GM23338 (cell line): ENCODE measurements around the gene NDUFA12. TPM values are rescaled to one million over a fixed set of nuclear protein-coding genes. Genes with fewer than 3 reads are reported as not detected.

Source experiments
- ATAC-seq: fragments of 200-7000 bp; cut with Tn5 transposase; 3 replicates; pipeline ENCODE4 v1.9.1; 2020
- DNase-seq: peaks from one replicate; pipeline ENCODE4 v3.0.0-alpha.2; 2015; ENCODE audit warnings: low spot score
- H2AFZ ChIP-seq: fragments of 200-600 bp; sonication (generic); 2 replicates; pipeline ENCODE4 v1.8.0; 2016; ENCODE audit warnings: antibody characterized with exemption, mild to moderate bottlenecking, moderate library complexity
- H3F3A ChIP-seq: fragments of 200-600 bp; sonication (generic); replicated peaks from 2 replicates; pipeline ENCODE4 v1.8.0; 2017; ENCODE audit warnings: antibody characterized with exemption, mixed run types, low read depth
- H3K27ac ChIP-seq: fragments of 200-600 bp; sonication (generic); 2 replicates; pipeline ENCODE4 v1.6.1; 2016; ENCODE audit warnings: low read depth
- H3K27me3 ChIP-seq: fragments of 200-600 bp; sonication (generic); 2 replicates; pipeline ENCODE4 v1.8.0; 2016; ENCODE audit warnings: mild to moderate bottlenecking, mixed run types, moderate library complexity; ENCODE audit not compliant: insufficient read depth
- H3K36me3 ChIP-seq: fragments of 200-600 bp; sonication (generic); 2 replicates; pipeline ENCODE4 v1.8.0; 2016; ENCODE audit warnings: mild to moderate bottlenecking; ENCODE audit not compliant: insufficient read depth
- H3K4me1 ChIP-seq: fragments of 200-600 bp; sonication (generic); 2 replicates; pipeline ENCODE4 v1.8.0; 2016; ENCODE audit warnings: mild to moderate bottlenecking, moderate library complexity; ENCODE audit not compliant: insufficient read depth
- H3K4me2 ChIP-seq: fragments of 200-600 bp; sonication (generic); 2 replicates; pipeline ENCODE4 v1.7.1; 2017; ENCODE audit warnings: mixed run types
- H3K4me3 ChIP-seq: fragments of 200-600 bp; sonication (generic); 2 replicates; pipeline ENCODE4 v1.6.1; 2016; ENCODE audit warnings: mixed run types
- H3K79me2 ChIP-seq: fragments of 200-600 bp; sonication (generic); replicated peaks from 2 replicates; pipeline ENCODE4 v1.8.0; 2017; ENCODE audit warnings: mild to moderate bottlenecking; ENCODE audit not compliant: insufficient read depth
- H3K9me2 ChIP-seq: fragments of 200-600 bp; sonication (generic); 2 replicates; pipeline ENCODE4 v1.8.0; 2017; ENCODE audit not compliant: insufficient read depth
- H4K20me1 ChIP-seq: fragments of 200-600 bp; sonication (generic); replicated peaks from 2 replicates; pipeline ENCODE4 v1.8.0; 2017; ENCODE audit warnings: mild to moderate bottlenecking; ENCODE audit not compliant: insufficient read depth
- H3K27ac Mint-ChIP-seq: 2 replicates; pipeline ENCODE4 v1.8.0; 2020; ENCODE audit warnings: inconsistent platforms, mild to moderate bottlenecking, moderate library complexity, mixed read lengths
- H3K27me3 Mint-ChIP-seq: 3 replicates; pipeline ENCODE4 v1.8.0; 2022; ENCODE audit warnings: low read depth, mild to moderate bottlenecking, moderate library complexity, mixed read lengths, inconsistent platforms; ENCODE audit not compliant: insufficient read depth, poor library complexity
- H3K36me3 Mint-ChIP-seq: 3 replicates; pipeline ENCODE4 v1.8.0; 2021; ENCODE audit warnings: low read depth, mild to moderate bottlenecking, inconsistent platforms, moderate library complexity, mixed read lengths
- H3K4me1 Mint-ChIP-seq: 3 replicates; pipeline ENCODE4 v1.8.0; 2020; ENCODE audit warnings: mild to moderate bottlenecking, inconsistent platforms, mixed read lengths
- H3K4me3 Mint-ChIP-seq: 3 replicates; pipeline ENCODE4 v1.8.0; 2021; ENCODE audit warnings: moderate library complexity, mild to moderate bottlenecking, inconsistent platforms, mixed read lengths
- H3K9me3 Mint-ChIP-seq: 3 replicates; pipeline ENCODE4 v1.8.0; 2020; ENCODE audit warnings: moderate library complexity, mild to moderate bottlenecking, inconsistent platforms, mixed read lengths
- CREB1 ChIP-seq: fragments of 250-450 bp; sonication (Bioruptor Pico); IDR thresholded peaks from 2 replicates; pipeline ENCODE4 v1.5.0; 2020; ENCODE audit warnings: low read depth, mild to moderate bottlenecking, moderate library complexity
- JUNB ChIP-seq: IDR thresholded peaks from one replicate; pipeline ENCODE4 v1.6.1; 2016; ENCODE audit warnings: antibody characterized with exemption; ENCODE audit not compliant: unreplicated experiment
- NANOG ChIP-seq: IDR thresholded peaks from 2 replicates; pipeline ENCODE4 v1.6.1; 2016; ENCODE audit warnings: antibody characterized with exemption, borderline replicate concordance
- ZNF114 ChIP-seq: fragments of 250-450 bp; sonication (Bioruptor Pico); IDR thresholded peaks from 2 replicates; pipeline ENCODE4 v1.5.0; 2020; ENCODE audit warnings: mild to moderate bottlenecking, moderate library complexity
- ZNF462 ChIP-seq: fragments of 250-450 bp; sonication (Bioruptor Pico); IDR thresholded peaks from 2 replicates; pipeline ENCODE4 v1.5.0; 2020; ENCODE audit warnings: mild to moderate bottlenecking, moderate library complexity
- polyA plus RNA-seq: library from polyadenylated mRNA; unstranded; fragments of >200 nt; fragmentation: Nextera tagmentation; extraction: Ambion mirVana; gene quantifications from 2 replicates; pipeline ENCODE4 v1.2.1, GENCODE V29; 2016
- total RNA-seq: library from RNA; depleted of rRNA; stranded (reverse); fragments of >200 nt; shearing (Covaris generic); gene quantifications from 2 replicates; pipeline ENCODE4 v1.2.3, GENCODE V29; 2014
- TF ChIP-seq, protein P1 (sequence below): IDR thresholded peaks from 2 replicates; pipeline ENCODE4 v1.6.1; 2016; ENCODE audit warnings: antibody characterized with exemption

NDUFA12 gene
- total and polyA plus RNA-seq, 2 experiments from 2014 or later = 84.9 to 386 TPM

- no peak for TF ChIP-seq ZNF462 (CRISPR knock-in tag)
- TF ChIP-seq ZNF114 = no peak
- no peak for TF ChIP-seq JUNB
- no peak for TF ChIP-seq CREB1 (CRISPR knock-in tag)
These were observed 48.4 kb downstream of the NDUFA12 start (continued) for GRCh38 chr12:94954948-94955592.

DNA sequence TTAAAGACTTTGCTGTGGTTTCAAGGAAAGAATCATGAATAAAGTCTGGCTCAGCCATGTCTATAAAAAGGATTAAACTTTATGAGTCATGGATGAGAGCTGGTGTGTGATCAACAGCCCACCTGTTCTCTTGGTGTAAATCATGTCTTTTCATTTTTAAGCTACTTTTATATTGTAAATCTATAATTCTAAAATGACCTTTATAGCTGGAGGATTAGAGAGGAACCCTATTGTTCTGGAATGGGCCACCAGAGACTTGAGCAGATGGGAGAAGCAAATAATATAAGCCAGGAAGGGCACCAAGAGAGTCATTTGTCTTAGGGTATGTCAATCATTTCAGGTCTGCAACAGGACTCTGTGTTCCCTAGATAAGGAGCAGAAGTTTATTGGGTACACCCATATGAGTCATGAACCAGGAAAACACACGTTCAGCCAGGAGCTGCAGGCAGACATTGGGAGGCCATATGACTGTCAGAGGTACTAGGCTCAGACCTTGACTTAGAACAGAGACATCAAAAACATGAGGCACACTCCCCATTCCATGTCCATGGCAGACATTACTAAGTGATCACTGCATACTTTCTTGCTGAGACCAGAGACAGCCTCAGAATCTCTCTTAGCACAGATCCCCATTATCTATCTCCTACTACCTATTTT lies 49.3 kb downstream of the NDUFA12 start:
- H3K4me2 ChIP-seq = no peak overlapping the region
- no peak overlapping the region for H2AFZ ChIP-seq
- DNase-seq = no peak
- no peak overlapping the region for H3K4me3 ChIP-seq
- H3K27me3 ChIP-seq = no peaks in the 10 kb centered on the region
- H3K9me2 ChIP-seq = peaks cover 4% of the 10 kb centered on the region; the same call in 1 of the 2 replicates
- no peaks in the 10 kb centered on the region for H3K4me1 ChIP-seq
- no peaks in the 10 kb centered on the region for H3F3A ChIP-seq
- H3K36me3 Mint-ChIP-seq = no peaks in the 10 kb centered on the region
- H3K4me3 Mint-ChIP-seq = no peak overlapping the region
- ATAC-seq = no peak
- no peaks in the 10 kb centered on the region for H3K79me2 ChIP-seq
- peaks cover 8% of the 10 kb centered on the region for H3K4me1 Mint-ChIP-seq
- H3K27me3 Mint-ChIP-seq = no peaks in the 10 kb centered on the region
- no peaks in the 10 kb centered on the region for H4K20me1 ChIP-seq
- no peaks in the 10 kb centered on the region for H3K9me3 Mint-ChIP-seq
- H3K27ac ChIP-seq = no peak overlapping the region
- H3K27ac Mint-ChIP-seq = no peak overlapping the region
- no peaks in the 10 kb centered on the region for H3K36me3 ChIP-seq
- TF ChIP-seq, protein P1, sequence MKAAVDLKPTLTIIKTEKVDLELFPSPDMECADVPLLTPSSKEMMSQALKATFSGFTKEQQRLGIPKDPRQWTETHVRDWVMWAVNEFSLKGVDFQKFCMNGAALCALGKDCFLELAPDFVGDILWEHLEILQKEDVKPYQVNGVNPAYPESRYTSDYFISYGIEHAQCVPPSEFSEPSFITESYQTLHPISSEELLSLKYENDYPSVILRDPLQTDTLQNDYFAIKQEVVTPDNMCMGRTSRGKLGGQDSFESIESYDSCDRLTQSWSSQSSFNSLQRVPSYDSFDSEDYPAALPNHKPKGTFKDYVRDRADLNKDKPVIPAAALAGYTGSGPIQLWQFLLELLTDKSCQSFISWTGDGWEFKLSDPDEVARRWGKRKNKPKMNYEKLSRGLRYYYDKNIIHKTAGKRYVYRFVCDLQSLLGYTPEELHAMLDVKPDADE = no peak
- no peak for TF ChIP-seq NANOG
- no peak for TF ChIP-seq ZNF462 (CRISPR knock-in tag)
- TF ChIP-seq JUNB = no peak
- TF ChIP-seq ZNF114 = no peak
